SK-N-SH (cell line): Measurements from ENCODE around the gene TFEB.

Experiments
- NFIC ChIP-seq: IDR thresholded peaks from 2 replicates; pipeline ENCODE4 v1.4.0; 2012; ENCODE audit warnings: borderline replicate concordance
- RAD21 ChIP-seq: IDR thresholded peaks from 2 replicates; pipeline ENCODE4 v1.6.1; 2012; ENCODE audit warnings: mild to moderate bottlenecking, low read length
- YY1 ChIP-seq: IDR thresholded peaks from 2 replicates; pipeline ENCODE4 v1.4.0; 2012; ENCODE audit warnings: low read depth, mild to moderate bottlenecking
- TF ChIP-seq, protein P1 (sequence below): fragments of 200-600 bp; sonication (generic); IDR thresholded peaks from 2 replicates; pipeline ENCODE4 v1.6.1; 2017; ENCODE audit warnings: antibody characterized with exemption, mild to moderate bottlenecking, moderate library complexity
- TF ChIP-seq, protein P2 (sequence below): fragments of 150-350 bp; IDR thresholded peaks from 2 replicates; pipeline ENCODE4 v1.6.1; 2017; ENCODE audit warnings: antibody characterized with exemption, low read length, low read depth, borderline replicate concordance

DNA sequence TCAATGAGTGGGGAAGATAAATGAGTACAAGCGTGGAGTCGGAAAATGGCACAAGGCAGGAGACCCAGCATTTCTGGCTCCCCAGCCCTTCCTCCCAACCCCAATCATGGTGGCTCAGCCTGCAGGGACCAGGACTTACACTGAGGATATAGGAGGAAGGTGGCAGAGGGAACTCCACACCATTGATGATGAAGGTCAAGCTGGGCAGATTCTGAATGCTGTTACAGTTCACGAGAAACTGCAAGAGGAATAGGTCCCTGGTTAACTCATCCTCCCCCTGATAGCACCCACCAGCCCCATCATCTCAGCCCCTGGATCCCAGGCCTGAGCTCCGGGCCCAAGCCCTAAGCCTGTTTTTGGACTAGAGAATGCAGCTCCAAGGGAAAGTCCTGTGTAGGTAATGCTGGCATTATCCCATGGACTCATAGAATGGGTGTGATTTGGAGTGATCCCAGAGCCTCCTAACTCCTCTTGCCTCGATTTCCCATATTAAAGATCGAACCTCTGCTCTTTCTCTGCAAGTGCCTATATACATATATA lies 2.3 kb upstream of the TFEB start:
- TF ChIP-seq, protein P1, sequence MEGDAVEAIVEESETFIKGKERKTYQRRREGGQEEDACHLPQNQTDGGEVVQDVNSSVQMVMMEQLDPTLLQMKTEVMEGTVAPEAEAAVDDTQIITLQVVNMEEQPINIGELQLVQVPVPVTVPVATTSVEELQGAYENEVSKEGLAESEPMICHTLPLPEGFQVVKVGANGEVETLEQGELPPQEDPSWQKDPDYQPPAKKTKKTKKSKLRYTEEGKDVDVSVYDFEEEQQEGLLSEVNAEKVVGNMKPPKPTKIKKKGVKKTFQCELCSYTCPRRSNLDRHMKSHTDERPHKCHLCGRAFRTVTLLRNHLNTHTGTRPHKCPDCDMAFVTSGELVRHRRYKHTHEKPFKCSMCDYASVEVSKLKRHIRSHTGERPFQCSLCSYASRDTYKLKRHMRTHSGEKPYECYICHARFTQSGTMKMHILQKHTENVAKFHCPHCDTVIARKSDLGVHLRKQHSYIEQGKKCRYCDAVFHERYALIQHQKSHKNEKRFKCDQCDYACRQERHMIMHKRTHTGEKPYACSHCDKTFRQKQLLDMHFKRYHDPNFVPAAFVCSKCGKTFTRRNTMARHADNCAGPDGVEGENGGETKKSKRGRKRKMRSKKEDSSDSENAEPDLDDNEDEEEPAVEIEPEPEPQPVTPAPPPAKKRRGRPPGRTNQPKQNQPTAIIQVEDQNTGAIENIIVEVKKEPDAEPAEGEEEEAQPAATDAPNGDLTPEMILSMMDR: no peak
- TF ChIP-seq RAD21 (no peak), NFIC (no peak), YY1 (no peak)
- TF ChIP-seq, protein P2, sequence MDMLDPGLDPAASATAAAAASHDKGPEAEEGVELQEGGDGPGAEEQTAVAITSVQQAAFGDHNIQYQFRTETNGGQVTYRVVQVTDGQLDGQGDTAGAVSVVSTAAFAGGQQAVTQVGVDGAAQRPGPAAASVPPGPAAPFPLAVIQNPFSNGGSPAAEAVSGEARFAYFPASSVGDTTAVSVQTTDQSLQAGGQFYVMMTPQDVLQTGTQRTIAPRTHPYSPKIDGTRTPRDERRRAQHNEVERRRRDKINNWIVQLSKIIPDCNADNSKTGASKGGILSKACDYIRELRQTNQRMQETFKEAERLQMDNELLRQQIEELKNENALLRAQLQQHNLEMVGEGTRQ: no peak
